Hematopoietic multipotent progenitor cell treated with erythropoietin and hydrocortisone succinate and interleukin-3 and kit ligand, for 17 days (in vitro differentiated cells): ENCODE results near the gene ANGPT4.
"Not testable (repeated sequence)": the region's sequence is repeated elsewhere in the genome, so short reads cannot be mapped to it uniquely, and the experiment has no call there.

ENCODE experiments used
- DNase-seq: peaks from one replicate; pipeline ENCODE4 v3.0.0-alpha.2; 2015; ENCODE audit warnings: low spot score

ANGPT4 gene

DNA sequence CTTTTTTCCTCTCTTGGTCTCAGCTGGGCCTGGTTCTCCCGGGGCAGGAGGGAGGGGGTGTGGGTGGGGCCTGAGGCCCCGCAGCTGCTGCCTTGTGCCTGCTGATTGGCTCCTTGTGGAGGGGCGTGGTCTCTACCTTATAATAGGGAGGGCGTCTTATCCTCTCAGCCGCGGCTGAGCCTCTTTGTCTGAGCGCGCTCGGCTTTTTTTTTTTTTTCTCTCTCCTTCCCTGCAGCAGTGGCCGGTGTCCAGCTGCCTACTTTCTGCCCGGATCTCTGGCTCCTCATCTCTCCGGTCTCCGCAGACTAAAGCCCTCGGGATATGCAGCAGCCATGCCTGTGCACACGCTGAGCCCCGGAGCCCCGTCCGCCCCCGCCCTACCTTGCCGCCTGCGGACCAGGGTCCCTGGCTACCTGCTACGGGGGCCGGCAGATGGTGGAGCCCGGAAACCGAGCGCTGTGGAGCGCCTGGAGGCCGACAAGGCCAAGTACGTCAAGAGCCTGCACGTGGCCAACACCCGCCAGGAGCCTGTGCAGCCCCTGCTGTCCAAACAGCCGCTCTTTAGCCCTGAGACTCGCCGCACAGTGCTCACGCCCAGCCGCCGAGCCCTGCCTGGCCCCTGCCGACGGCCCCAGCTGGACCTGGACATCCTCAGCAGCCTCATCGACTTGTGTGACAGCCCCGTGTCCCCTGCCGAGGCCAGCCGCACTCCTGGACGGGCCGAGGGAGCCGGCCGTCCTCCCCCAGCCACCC lies 71.5 kb downstream of the ANGPT4 start:
- peak; percentile 89 for DNase-seq

DNA sequence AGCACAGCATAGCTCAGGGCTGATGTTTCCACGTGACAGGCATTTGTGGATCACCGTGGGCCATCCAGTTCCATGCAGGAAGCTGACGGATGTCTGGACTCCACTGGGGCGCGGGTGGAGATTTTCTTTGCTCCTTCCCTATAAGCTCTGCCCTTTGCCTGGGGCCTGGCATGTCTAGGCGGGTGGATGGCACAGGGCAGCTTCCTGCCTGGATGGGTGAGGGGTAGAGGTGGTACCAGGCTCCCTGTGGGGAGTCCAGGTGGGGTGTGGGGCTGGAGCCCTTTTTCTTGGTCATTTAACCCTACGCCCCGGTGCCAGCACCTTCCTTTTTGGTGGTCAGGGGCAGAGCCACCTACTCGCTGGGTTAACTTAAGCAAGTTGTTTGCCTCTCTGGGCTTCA lies 72.2 kb downstream of the ANGPT4 start:
- DNase-seq: no peak

GRCh38 chr20:842547-842940 lies 73.6 kb downstream of the ANGPT4 start:
- no peak for DNase-seq

DNA sequence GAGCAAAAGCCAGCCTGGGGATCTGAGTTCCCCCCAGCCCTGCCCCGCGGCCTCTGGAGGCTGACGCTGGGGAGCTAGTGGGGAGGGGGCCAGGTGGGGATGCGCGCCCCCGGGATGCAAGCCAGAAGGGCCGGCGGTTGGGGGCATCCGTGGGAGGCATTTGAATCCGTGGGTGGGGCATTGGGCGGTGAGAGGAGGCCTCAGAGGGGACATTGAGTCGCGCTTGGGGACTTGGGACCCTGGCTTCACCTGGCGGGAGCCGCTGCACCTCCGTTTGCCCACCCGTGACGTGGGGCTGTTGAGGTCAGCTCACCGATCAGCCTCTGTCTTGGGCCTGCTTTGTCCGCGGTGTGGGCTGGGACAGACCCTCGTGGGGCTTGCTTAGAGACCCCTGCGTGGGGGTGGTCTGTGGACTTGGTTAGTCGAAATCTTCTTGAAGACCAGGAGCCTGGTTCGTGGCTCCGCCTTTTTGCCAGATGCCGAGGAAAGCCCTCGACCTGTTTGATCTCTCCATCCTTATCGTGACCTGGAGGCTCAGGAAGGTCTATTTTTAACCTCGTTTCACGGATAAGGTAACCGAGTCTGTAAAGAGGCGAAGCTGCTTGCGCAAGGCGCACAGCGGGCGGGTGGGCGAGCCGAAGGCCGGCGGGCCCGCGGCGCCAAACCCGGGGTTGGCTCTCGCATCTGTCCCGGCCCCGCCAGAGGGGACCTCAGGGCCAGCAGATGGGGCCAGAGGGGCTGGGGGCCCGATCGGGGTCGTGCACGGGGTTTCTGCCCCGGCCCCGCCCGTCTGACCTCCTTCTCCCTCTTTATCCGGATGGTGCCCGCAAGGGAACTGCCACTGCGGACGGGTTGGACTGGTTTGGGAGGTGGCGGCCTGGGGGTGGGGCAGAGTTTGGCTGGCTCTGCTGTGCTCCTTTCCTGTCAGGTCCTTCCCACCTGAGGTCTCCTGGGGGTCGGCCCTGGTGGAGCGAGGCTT lies 74.3 kb downstream of the ANGPT4 start:
- DNase-seq: no peak

DNA sequence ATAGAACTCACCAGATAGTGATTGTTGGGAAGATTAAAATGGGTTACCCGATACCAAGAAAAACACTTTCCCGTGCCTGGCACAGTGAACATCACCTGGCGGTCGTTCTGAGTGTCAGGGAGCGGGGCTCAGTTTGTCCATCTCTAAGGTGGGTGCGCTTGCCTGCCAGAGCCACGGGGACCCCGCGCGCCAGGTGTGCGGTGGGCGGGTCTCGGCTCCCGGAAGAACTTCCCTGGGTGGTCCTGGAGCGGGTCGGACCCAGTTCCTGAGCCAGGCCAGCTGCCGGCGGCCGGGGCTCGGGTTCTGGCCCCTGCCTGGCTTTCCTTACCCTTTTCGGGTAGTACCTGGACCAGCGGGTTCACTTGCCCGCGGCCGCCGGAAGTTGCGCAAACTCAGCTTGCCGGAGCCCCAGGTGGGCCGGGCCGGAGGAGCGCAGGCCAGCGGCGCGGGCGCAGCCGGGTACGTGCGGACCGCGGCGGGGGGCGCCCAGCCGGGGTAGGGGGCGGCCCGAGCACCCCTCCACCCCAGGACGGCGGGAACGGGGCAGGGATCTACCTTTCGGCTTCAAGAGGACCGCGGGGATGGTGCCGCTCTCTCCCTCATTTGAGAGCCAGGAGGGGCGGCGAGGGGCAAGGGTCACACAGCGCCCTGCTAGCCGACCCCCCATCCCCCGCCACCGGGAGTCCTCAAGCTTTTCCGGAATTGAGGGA lies 75.1 kb downstream of the ANGPT4 start:
- no peak for DNase-seq

- no peak for DNase-seq
These were observed 75.7 kb downstream of the ANGPT4 start for GRCh38 chr20:840503-840857.

DNA sequence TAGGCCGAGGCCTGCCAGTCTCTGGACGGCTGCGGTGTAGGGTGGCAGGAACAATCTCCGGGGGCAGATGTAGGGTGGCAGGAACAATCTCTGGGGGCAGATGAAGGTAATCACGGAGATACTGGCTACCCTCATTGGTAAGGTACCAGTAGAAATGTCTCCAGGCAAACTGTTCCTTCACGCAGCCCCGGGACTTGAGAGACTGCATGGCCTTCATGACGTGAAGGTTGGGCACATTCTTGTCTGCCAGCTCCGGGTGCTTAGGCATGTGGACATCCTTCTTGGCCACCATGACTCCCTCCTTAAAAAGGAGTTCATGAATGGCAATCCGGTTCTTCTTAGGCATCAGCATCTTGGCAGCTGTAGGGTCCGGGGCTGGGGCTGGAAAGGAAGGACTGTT lies 76.5 kb downstream of the ANGPT4 start:
- no peak for DNase-seq

DNA sequence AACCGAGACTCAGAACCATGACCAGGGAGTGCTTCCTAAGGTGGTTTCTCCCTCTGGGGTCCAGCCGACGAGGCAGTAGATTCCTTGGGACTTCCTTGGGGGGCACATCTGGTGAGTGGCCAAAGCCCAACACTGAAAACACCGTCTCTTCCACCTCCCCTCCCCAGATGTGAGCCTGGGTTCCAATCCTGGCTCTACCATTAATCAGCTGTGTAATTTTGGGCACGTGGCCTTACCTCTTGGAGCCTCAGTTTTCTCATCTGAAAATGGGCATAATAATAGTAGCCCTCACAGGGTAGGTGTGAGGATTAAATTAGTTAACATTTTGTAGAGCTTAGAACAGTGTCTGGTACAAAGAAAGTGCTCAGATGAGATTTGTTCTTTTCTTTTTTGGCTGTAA lies 77.1 kb downstream of the ANGPT4 start:
- DNase-seq: no peak

DNA sequence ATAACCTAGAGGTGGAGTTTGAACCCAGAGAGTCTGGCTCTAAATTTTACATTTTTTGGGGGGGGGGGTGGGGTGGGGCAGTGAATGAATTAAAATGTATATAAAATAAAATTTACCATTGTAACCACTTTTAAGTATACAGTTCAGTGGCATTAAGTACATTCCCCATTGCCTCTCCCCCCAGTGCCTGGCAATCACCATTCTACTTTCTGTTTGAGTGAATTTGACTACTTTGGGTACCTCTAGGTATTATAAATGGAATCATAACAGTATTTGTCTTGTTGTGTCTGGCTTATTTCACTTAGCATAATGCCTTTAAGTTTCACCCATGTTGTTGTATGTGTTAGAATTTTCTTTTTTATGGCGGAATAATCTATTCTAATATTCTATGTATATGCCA lies 79.9 kb downstream of the ANGPT4 start:
- DNase-seq: no peak

GRCh38 chr20:835608-836045 lies 80.5 kb downstream of the ANGPT4 start:
- peak; percentile 33 for DNase-seq

GRCh38 chr20:834151-834746 lies 81.9 kb downstream of the ANGPT4 start:
- DNase-seq: no peak

DNA sequence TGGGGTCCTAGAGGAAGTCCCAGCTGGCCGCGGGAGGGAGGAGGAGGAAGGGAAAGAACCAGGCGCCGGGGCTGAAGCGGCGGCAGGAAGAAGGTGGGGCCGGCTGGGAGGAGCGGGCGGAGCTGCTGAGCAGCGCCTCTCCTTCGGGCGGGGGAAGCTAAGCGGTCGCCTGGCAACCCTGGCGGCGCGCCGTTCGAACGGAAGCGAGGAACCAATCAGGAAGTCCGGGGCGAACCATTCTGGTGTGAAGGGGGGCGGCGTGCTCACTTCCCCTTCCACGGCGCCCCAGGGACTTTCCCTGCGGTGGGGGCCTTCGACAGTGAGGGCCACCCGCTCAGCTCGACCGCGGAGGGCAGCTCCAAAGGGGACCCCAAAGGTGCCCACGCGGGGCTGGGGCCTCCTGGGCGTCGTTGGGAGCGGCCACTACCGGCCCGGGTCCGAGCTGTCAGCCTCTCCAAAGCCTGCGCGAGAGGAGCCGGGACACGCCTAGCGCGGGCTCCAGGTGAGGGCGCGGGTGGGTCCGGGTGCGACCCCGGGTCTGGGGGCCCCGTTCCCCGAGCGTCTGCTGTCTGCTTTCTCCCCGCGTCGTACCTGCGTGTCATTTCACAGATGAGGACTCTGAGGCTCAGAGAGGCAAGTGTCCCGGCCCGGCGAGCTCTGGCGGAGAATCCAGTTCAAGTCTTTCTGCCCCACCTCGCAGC lies 82.5 kb downstream of the ANGPT4 start, which contains the start of gene FAM110A:
FAM110A (plus strand) TSS at position 266 of the 701 bp plus-strand sequence. CDS start 11,090 bp downstream, outside the sequence.
- peak; percentile 95 for DNase-seq

DNA sequence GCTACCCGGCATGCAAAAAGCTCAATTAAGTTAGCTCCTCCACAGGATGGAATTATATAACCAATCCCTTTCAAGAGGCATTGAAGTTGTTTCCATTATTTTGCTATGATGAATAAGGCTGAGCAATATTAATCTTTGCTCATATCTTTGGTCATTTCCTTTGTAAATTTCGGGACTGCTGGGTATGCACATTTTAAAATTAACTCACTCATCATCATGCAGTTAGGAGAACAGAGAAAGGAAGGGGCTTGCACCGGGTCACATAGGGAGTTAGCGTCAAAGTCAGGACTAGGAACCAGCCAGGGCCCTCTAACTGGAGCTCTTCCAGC lies 83.0 kb downstream of the ANGPT4 start:
- no peak for DNase-seq

DNA sequence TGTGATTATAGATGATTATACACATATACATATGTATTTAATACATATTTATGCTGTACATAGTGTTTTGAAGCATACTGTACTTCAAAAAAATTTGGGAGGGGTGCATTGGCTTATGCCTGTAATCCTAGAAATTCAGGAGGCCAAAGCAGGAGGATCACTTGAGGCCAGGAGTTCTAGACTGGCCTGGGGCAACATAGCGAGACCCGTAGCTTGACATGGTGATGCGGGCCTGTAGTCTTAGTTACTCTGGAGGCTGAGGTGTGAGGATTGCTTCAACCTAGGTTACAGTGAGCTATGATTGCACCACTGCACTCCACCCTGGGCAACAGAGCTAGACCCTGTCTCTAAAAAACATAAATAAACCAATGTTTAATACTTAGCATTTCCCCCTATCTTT lies 84.2 kb downstream of the ANGPT4 start:
- no peak for DNase-seq

GRCh38 chr20:831251-831650 lies 84.9 kb downstream of the ANGPT4 start:
- DNase-seq: no peak

DNA sequence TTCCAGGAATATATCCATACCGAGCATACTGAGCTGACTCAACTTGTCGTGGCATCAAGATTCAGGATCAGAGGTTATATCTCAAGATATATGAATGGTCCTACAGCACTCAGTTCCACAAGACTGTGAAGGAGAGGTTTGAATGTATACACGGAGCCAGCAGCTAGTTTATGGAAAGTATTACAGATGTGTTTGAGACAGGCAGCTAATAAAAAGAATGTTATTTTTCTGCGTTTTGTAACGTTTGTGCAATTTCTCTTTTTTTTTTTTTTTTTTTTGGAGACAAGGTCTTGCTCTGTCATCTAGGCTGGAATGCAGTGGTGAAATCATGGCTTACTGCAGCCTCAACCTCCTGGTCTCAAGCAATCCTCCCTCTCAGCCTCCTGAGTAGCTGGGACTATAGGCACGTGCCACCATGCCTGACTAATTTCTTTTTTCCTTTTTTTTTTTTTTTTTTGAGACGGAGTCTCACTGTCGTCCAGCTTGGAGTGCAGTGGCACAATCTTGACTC lies 86.1 kb downstream of the ANGPT4 start:
- no peak for DNase-seq

DNA sequence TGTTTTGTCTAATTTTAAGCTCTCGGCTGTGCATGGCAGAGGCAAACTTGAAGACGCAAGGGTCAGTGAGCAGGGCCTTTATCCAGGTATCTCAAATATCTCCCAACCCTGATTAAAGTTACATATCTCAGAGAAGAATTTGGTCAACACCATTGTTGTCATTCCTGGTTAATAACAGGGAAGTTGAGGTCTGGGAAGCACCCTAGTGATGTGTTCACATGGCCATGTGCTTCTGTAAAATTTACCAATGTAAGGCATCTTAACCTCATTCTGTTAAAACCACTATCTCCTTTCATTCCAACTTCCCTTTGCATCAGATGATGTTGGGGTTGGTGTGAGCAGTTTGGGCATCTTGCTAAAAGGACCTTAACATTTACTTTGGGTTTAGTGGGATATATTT lies 86.6 kb downstream of the ANGPT4 start:
- no peak for DNase-seq

- DNase-seq: peak; percentile 70
These were observed 87.1 kb downstream of the ANGPT4 start for GRCh38 chr20:828987-829386.

- not testable (repeated sequence) for DNase-seq
These were observed 88.2 kb downstream of the ANGPT4 start for GRCh38 chr20:827981-828380.

GRCh38 chr20:826695-827323 lies 89.3 kb downstream of the ANGPT4 start:
- DNase-seq: no peak
